Measurements from ENCODE around the gene ZNF140.
A peak's percentile ranks its signal among the peaks of the same experiment; 100 is the strongest.

Gene ZNF140

DNA sequence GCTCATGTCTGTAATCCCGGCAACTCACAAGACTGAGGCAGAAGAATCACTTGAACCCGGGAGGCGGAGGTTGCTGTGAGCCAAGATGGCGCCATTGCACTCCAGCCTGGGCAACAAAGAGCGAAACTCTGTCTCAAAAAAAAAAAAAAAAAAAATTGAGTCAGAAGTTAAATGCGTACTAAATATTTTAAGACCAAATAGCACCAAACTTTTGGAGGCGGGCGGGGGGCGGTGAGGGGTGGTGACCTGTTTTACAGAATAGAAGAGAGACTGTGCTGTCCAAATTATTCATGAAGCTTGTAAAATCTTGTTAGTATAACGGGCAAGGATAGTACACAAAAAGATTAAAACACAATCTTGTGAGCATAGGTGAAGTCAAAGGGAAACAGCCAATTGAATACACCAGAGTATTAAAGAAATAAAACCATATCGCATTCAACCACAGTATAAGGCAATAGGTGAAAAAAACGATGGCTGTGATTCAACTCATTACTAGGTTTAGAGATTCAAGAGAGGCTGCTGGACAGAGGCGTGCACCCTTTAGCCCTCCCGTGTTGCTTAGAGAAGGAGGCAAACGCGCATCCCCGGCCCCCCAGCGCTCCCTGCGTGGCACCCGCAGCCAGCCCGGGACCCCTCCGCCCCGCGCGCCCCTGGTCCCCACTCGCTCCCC, 48.8 kb downstream of the ZNF140 start:
- DNase-seq (ENCODE audit: insufficient read length, low spot score) = no peak
- TF ChIP-seq POLR2AphosphoS5 (IDR thresholded peaks at IDR 0.05; ENCODE audit: low read depth, low read length) (no peak), TAF1 (IDR thresholded peaks at IDR 0.05; ENCODE audit: low read depth, low read length) (no peak), POU2F2 (IDR thresholded peaks at IDR 0.05; ENCODE audit: low read depth, low read length) (no peak), POLR2A (IDR thresholded peaks at IDR 0.05; ENCODE audit: low read depth, low read length) (no peak), SPI1 (IDR thresholded peaks at IDR 0.05; ENCODE audit: low read depth, low read length) (no peak), PAX5 (IDR thresholded peaks at IDR 0.05; ENCODE audit: insufficient read depth, low read length, severe bottlenecking) (no peak)
- FAIRE-seq = no peak

DNA sequence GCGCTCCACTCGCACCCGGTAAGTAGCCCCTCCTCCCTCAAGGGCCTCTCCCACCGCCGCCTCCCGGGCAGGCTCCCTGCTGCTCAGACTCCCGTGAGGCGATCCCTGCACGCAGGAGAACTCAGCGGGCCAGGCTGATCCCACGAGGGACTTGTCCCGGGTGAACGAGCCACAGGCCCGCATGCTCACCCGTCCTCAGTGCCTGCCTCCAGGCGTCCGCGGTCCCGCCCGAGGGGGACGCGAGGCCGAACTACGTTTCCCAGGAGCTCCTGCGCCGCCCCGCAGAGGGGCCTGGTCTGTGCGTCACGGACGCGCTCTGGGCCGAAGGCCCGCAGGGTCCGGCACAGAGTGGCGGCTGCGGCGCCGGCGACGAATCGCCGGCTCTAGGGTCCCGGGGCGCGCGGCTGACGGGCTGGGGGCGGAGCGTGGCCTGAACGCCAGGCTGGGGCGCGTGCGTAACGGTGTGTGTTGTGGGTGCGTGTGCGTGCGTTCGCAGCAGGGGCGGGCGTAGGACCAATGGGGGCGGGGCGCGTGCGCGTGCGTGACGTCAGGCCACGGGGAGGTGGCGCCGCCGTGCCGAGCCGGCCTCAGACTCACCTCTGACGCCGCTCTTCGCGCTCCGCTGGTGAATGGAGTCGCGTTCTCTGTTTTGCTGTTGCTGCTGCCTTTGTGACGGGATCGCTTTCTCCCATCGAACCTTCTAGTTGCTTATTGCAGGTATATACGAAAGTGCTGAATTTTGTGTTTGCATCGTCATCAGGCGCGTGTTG, 49.5 kb downstream of the ZNF140 start, which contains the start of the genes ZNF10 and ZNF891:
ZNF10 (plus strand) TSS at position 590 of the 770 bp plus-strand sequence. CDS start 13,866 bp downstream, outside the sequence.
ZNF891 (minus strand) TSS at position 237 of the 770 bp plus-strand sequence. CDS start 8,356 bp downstream, outside the sequence.
- peak; percentile 100 for FAIRE-seq
- peak; percentile 92 for TF ChIP-seq POLR2A (IDR thresholded peaks at IDR 0.05; ENCODE audit: low read depth, low read length)
- peak; percentile 4 for TF ChIP-seq PAX5 (IDR thresholded peaks at IDR 0.05; ENCODE audit: insufficient read depth, low read length, severe bottlenecking)
- TF ChIP-seq POU2F2 (IDR thresholded peaks at IDR 0.05; ENCODE audit: low read depth, low read length) = peak; percentile 73; the same call in 1 of the 2 replicates
- no peak for TF ChIP-seq SPI1 (IDR thresholded peaks at IDR 0.05; ENCODE audit: low read depth, low read length)
- peak; percentile 92 for TF ChIP-seq POLR2AphosphoS5 (IDR thresholded peaks at IDR 0.05; ENCODE audit: low read depth, low read length)
- TF ChIP-seq TAF1 (IDR thresholded peaks at IDR 0.05; ENCODE audit: low read depth, low read length) = peak; percentile 84
- peak; percentile 64 for DNase-seq (ENCODE audit: insufficient read length, low spot score)

DNA sequence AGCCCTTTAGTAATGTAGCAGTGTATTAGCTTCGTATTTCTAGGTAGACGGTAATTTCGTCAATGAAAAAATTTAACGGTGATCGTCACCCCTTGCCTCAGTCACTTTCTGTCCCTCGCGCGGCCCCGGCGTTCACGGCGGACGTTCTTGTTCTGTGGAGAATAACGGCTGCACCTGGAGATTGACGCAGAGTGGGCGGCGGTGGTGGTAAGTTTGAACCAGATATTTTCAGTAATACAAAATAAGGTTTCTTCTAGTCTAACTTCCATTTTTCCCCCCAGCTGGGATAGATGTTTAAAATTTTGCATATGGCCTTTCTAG, 50.0 kb downstream of the ZNF140 start:
- no peak for FAIRE-seq
- TF ChIP-seq PAX5 (IDR thresholded peaks at IDR 0.05; ENCODE audit: insufficient read depth, low read length, severe bottlenecking) = no peak
- no peak for TF ChIP-seq TAF1 (IDR thresholded peaks at IDR 0.05; ENCODE audit: low read depth, low read length)
- no peak for TF ChIP-seq POU2F2 (IDR thresholded peaks at IDR 0.05; ENCODE audit: low read depth, low read length)
- TF ChIP-seq POLR2AphosphoS5 (IDR thresholded peaks at IDR 0.05; ENCODE audit: low read depth, low read length) = no peak
- TF ChIP-seq POLR2A (IDR thresholded peaks at IDR 0.05; ENCODE audit: low read depth, low read length) = no peak
- no peak for TF ChIP-seq SPI1 (IDR thresholded peaks at IDR 0.05; ENCODE audit: low read depth, low read length)
- no peak for DNase-seq (ENCODE audit: insufficient read length, low spot score)

DNA sequence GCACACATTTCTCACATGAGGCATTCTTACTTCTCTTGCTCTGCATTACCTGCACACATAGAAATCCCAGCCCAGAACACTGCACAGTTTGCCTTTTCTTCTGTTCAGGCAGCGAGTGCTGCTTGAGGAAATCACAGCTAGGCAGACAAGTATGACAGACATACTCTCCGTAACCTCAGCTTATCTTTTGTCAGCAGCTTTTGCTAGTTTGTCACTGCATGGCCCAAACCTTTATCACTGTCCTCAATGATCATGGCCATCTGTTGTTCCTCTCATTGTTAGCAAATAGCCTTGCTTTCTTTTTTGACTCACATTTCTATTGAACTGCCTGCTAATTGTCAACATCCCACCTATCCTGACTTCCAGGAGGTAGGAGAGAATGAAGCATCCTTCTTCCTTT, 55.0 kb downstream of the ZNF140 start:
- DNase-seq (ENCODE audit: insufficient read length, low spot score) (no peak), FAIRE-seq (no peak)
- TF ChIP-seq POLR2A (IDR thresholded peaks at IDR 0.05; ENCODE audit: low read depth, low read length) = no peak
- TF ChIP-seq POU2F2 (IDR thresholded peaks at IDR 0.05; ENCODE audit: low read depth, low read length) = no peak
- TF ChIP-seq TAF1 (IDR thresholded peaks at IDR 0.05; ENCODE audit: low read depth, low read length) = no peak
- no peak for TF ChIP-seq POLR2AphosphoS5 (IDR thresholded peaks at IDR 0.05; ENCODE audit: low read depth, low read length)
- TF ChIP-seq SPI1 (IDR thresholded peaks at IDR 0.05; ENCODE audit: low read depth, low read length) = no peak
- TF ChIP-seq PAX5 (IDR thresholded peaks at IDR 0.05; ENCODE audit: insufficient read depth, low read length, severe bottlenecking) = no peak

DNA sequence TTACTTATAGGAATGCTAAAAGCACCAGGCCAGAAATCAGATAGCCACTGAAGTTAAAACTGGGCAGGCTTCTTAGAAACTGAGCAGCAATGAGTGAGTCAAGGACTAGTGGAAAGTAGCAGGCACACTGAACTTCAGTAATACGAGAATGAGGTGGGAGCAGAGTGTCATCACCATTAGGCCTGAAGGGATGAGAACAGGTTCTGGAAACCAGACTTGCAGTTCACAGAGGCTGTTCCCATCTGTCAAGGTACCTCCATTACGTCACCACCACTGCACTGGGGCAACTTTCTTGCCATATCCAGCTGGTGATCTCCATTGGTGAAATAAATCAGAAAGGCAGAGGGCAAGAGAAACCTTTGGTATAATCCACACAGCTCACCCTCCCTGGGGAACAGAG, 65.3 kb downstream of the ZNF140 start:
- FAIRE-seq = no peak
- DNase-seq (ENCODE audit: insufficient read length, low spot score) = no peak
- TF ChIP-seq TAF1 (IDR thresholded peaks at IDR 0.05; ENCODE audit: low read depth, low read length) (no peak), SPI1 (IDR thresholded peaks at IDR 0.05; ENCODE audit: low read depth, low read length) (no peak), POLR2A (IDR thresholded peaks at IDR 0.05; ENCODE audit: low read depth, low read length) (no peak)

DNA sequence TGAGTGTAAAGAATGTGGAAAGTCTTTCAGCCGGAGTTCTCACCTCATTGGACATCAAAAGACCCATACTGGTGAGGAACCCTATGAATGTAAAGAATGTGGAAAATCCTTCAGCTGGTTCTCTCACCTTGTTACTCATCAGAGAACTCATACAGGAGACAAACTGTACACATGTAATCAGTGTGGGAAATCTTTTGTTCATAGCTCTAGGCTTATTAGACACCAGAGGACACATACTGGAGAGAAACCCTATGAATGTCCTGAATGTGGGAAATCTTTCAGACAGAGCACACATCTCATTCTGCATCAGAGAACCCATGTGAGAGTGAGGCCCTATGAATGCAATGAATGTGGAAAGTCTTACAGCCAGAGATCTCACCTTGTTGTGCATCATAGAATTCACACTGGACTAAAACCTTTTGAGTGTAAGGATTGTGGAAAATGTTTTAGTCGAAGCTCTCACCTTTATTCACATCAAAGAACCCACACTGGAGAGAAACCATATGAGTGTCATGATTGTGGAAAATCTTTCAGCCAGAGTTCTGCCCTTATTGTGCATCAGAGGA, 75.5 kb downstream of the ZNF140 start:
- DNase-seq (ENCODE audit: insufficient read length, low spot score) (no peak), FAIRE-seq (no peak)
- no peak for TF ChIP-seq TAF1 (IDR thresholded peaks at IDR 0.05; ENCODE audit: low read depth, low read length)
- TF ChIP-seq SPI1 (IDR thresholded peaks at IDR 0.05; ENCODE audit: low read depth, low read length) = no peak
- TF ChIP-seq POLR2A (IDR thresholded peaks at IDR 0.05; ENCODE audit: low read depth, low read length) = no peak
- TF ChIP-seq PAX5 (IDR thresholded peaks at IDR 0.05; ENCODE audit: insufficient read depth, low read length, severe bottlenecking) = no peak
- no peak for TF ChIP-seq POLR2AphosphoS5 (IDR thresholded peaks at IDR 0.05; ENCODE audit: low read depth, low read length)
- TF ChIP-seq POU2F2 (IDR thresholded peaks at IDR 0.05; ENCODE audit: low read depth, low read length) = no peak
